ENCODE measurements around the gene SOWAHD.

Gene SOWAHD

DNA sequence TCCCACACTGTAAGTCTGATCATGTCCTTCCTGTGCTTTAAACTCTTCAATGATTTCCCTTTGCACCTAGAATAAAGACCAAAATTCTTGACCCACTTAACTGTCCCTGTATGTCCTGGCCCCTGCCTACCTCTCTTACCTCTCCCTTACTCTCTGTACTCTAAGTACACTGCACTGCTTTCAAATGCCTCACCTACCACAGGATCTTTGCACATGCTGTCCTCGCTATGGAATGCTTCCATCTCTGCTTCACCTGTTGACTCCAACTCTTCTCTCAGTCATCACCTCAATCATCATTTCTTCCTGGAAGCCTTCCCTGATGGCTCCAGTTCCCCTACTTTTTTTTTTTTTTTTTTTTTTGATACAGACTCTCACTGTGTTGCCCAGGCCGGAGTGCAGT is 36.5 kb upstream of the SOWAHD start:
- no peak overlapping the region for H2BK12ac ChIP-seq (ENCODE audit: low read length in 2 of 2)
- no peak overlapping the region for H3K4ac ChIP-seq (ENCODE audit: low read depth in 1 of 2, low read length in 2 of 2)
- no peak overlapping the region for H3K14ac ChIP-seq (ENCODE audit: low read length in 2 of 2)
- H3K27ac ChIP-seq (ENCODE audit: low read length, poor library complexity, severe bottlenecking) = no peak overlapping the region
- H4K8ac ChIP-seq (ENCODE audit: low read length) = no peak overlapping the region
- H3K23ac ChIP-seq (ENCODE audit: low read length in 2 of 2) = no peak overlapping the region
- no peak overlapping the region for H2AFZ ChIP-seq (ENCODE audit: low read depth, low read length)
- H2BK15ac ChIP-seq (ENCODE audit: low read depth, poor library complexity, severe bottlenecking) = no peak overlapping the region
- H3K4me1 ChIP-seq (ENCODE audit: control insufficient read depth, insufficient read depth, low read depth, low read length) = no peaks in the 10 kb centered on the region
- no peaks in the 10 kb centered on the region for H3K9me3 ChIP-seq (ENCODE audit: control insufficient read depth, low read length)
- 100% methylated on average over 1 of the region's 2 CpGs for WGBS
- no peak overlapping the region for H3K4me3 ChIP-seq (ENCODE audit: insufficient read depth in 1 of 2, low read depth in 1 of 2, low read length in 2 of 2)
- no peak overlapping the region for H2BK5ac ChIP-seq (ENCODE audit: low read depth, low read length, poor library complexity, severe bottlenecking)
- H3K79me1 ChIP-seq (replicated peaks; ENCODE audit: low read length, poor library complexity, severe bottlenecking) = no peaks in the 10 kb centered on the region
- no peak overlapping the region for H2AK5ac ChIP-seq (ENCODE audit: low read length, severe bottlenecking)
- H3K9ac ChIP-seq (ENCODE audit: low read length) = no peak overlapping the region
- H4K91ac ChIP-seq (ENCODE audit: low read length) = no peak overlapping the region
- no peak overlapping the region for H3K18ac ChIP-seq (ENCODE audit: low read depth in 1 of 2, low read length in 2 of 2)
- H3K4me2 ChIP-seq (ENCODE audit: low read length, poor library complexity, severe bottlenecking) = no peak overlapping the region
- DNase-seq = no peak
- no peak overlapping the region for H2BK120ac ChIP-seq (ENCODE audit: low read depth, low read length)
- H3K27me3 ChIP-seq (ENCODE audit: control insufficient read depth in 1 of 2, insufficient read depth in 1 of 2, low read length in 2 of 2) = peaks cover 0 to 2% of the 10 kb centered on the region in 2 experiments
- H3K36me3 ChIP-seq (ENCODE audit: control insufficient read depth in 1 of 2, insufficient read depth in 2 of 2, low read depth in 1 of 2, low read length in 2 of 2) = no peaks in the 10 kb centered on the region

GRCh38 chrX:119726900-119727555 is 31.4 kb upstream of the SOWAHD start:
- H2AK5ac ChIP-seq (ENCODE audit: low read length, severe bottlenecking) = no peak overlapping the region
- peaks cover 0 to 16% of the 10 kb centered on the region in 2 experiments for H3K27me3 ChIP-seq (ENCODE audit: control insufficient read depth in 1 of 2, insufficient read depth in 1 of 2, low read length in 2 of 2)
- H3K9me3 ChIP-seq (ENCODE audit: control insufficient read depth, low read length) = no peaks in the 10 kb centered on the region
- no peak overlapping the region for H3K4me2 ChIP-seq (ENCODE audit: low read length, poor library complexity, severe bottlenecking)
- H2BK120ac ChIP-seq (ENCODE audit: low read depth, low read length) = no peak overlapping the region
- no peak overlapping the region for H4K8ac ChIP-seq (ENCODE audit: low read length)
- H3K27ac ChIP-seq (ENCODE audit: low read length, poor library complexity, severe bottlenecking) = no peak overlapping the region
- peak; percentile 24 for DNase-seq
- no peak overlapping the region for H4K91ac ChIP-seq (ENCODE audit: low read length)
- H2AFZ ChIP-seq (ENCODE audit: low read depth, low read length) = no peak overlapping the region
- 69% methylated on average over 7 of the region's 7 CpGs for whole genome bisulfite sequencing
- H3K4me3 ChIP-seq (ENCODE audit: insufficient read depth in 1 of 2, low read depth in 1 of 2, low read length in 2 of 2) = no peak overlapping the region
- H3K14ac ChIP-seq (ENCODE audit: low read length in 2 of 2) = no peak overlapping the region
- H3K4ac ChIP-seq (ENCODE audit: low read depth in 1 of 2, low read length in 2 of 2) = no peak overlapping the region
- H3K4me1 ChIP-seq (ENCODE audit: control insufficient read depth, insufficient read depth, low read depth, low read length) = no peaks in the 10 kb centered on the region
- no peak overlapping the region for H3K18ac ChIP-seq (ENCODE audit: low read depth in 1 of 2, low read length in 2 of 2)
- no peak overlapping the region for H2BK12ac ChIP-seq (ENCODE audit: low read length in 2 of 2)
- no peak overlapping the region for H3K9ac ChIP-seq (ENCODE audit: low read length)
- no peak overlapping the region for H2BK5ac ChIP-seq (ENCODE audit: low read depth, low read length, poor library complexity, severe bottlenecking)
- no peaks in the 10 kb centered on the region for H3K79me1 ChIP-seq (replicated peaks; ENCODE audit: low read length, poor library complexity, severe bottlenecking)
- H2BK15ac ChIP-seq (ENCODE audit: low read depth, poor library complexity, severe bottlenecking) = no peak overlapping the region
- no peak overlapping the region for H3K23ac ChIP-seq (ENCODE audit: low read length in 2 of 2)
- H3K36me3 ChIP-seq (ENCODE audit: control insufficient read depth in 1 of 2, insufficient read depth in 2 of 2, low read depth in 1 of 2, low read length in 2 of 2) = no peaks in the 10 kb centered on the region

DNA sequence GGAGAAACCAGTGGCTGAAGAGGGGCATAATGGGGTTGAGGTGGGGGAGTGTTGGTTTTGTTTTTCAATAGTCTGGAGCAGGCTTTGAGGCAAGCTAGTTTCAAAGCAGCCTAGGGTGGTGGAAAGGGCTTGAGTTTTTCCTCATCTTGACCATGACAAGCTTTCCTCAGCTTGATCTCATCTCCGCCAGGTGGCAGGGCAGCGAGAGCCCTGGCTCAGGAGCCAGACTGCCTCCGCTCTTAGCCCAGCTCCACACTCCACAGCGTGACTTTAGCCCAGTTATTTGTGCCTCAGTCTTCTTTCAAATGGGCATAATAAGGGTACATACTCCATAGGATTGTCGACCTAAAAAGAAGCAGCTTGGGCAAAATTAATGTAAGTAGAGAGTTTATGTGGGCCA is 29.9 kb upstream of the SOWAHD start:
- Histone ChIP-seq H2BK15ac (ENCODE audit: low read depth, poor library complexity, severe bottlenecking) (no peak overlapping the region), H3K9me3 (ENCODE audit: control insufficient read depth, low read length) (no peaks in the 10 kb centered on the region), H2BK5ac (ENCODE audit: low read depth, low read length, poor library complexity, severe bottlenecking) (no peak overlapping the region), H3K36me3 (ENCODE audit: control insufficient read depth in 1 of 2, insufficient read depth in 2 of 2, low read depth in 1 of 2, low read length in 2 of 2) (no peaks in the 10 kb centered on the region), H3K79me1 (replicated peaks; ENCODE audit: low read length, poor library complexity, severe bottlenecking) (no peaks in the 10 kb centered on the region), H2BK120ac (ENCODE audit: low read depth, low read length) (no peak overlapping the region), H2AFZ (ENCODE audit: low read depth, low read length) (no peak overlapping the region), H3K4me3 (ENCODE audit: insufficient read depth in 1 of 2, low read depth in 1 of 2, low read length in 2 of 2) (no peak overlapping the region), H4K91ac (ENCODE audit: low read length) (no peak overlapping the region), H2BK12ac (ENCODE audit: low read length in 2 of 2) (no peak overlapping the region), H2AK5ac (ENCODE audit: low read length, severe bottlenecking) (no peak overlapping the region), H3K18ac (ENCODE audit: low read depth in 1 of 2, low read length in 2 of 2) (no peak overlapping the region), H3K9ac (ENCODE audit: low read length) (no peak overlapping the region), H3K4me2 (ENCODE audit: low read length, poor library complexity, severe bottlenecking) (no peak overlapping the region), H3K4ac (ENCODE audit: low read depth in 1 of 2, low read length in 2 of 2) (no peak overlapping the region), H4K8ac (ENCODE audit: low read length) (no peak overlapping the region), H3K27ac (ENCODE audit: low read length, poor library complexity, severe bottlenecking) (no peak overlapping the region), H3K14ac (ENCODE audit: low read length in 2 of 2) (no peak overlapping the region), H3K27me3 (ENCODE audit: control insufficient read depth in 1 of 2, insufficient read depth in 1 of 2, low read length in 2 of 2) (peaks cover 0 to 16% of the 10 kb centered on the region in 2 experiments), H3K4me1 (ENCODE audit: control insufficient read depth, insufficient read depth, low read depth, low read length) (no peaks in the 10 kb centered on the region), H3K23ac (ENCODE audit: low read length in 2 of 2) (no peak overlapping the region)
- no peak for DNase-seq
- 79% methylated on average over 5 of the region's 5 CpGs for WGBS

- Histone ChIP-seq H3K4me1 (ENCODE audit: control insufficient read depth, insufficient read depth, low read depth, low read length) (peaks cover under 1% of the 10 kb centered on the region), H2BK120ac (ENCODE audit: low read depth, low read length) (no peak overlapping the region), H3K27ac (ENCODE audit: low read length, poor library complexity, severe bottlenecking) (no peak overlapping the region), H4K8ac (ENCODE audit: low read length) (no peak overlapping the region), H3K79me1 (replicated peaks; ENCODE audit: low read length, poor library complexity, severe bottlenecking) (no peaks in the 10 kb centered on the region), H3K27me3 (ENCODE audit: control insufficient read depth in 1 of 2, insufficient read depth in 1 of 2, low read length in 2 of 2) (peaks cover 0 to 16% of the 10 kb centered on the region in 2 experiments), H3K4me2 (ENCODE audit: low read length, poor library complexity, severe bottlenecking) (no peak overlapping the region), H3K9ac (ENCODE audit: low read length) (no peak overlapping the region), H2BK15ac (ENCODE audit: low read depth, poor library complexity, severe bottlenecking) (no peak overlapping the region), H4K91ac (ENCODE audit: low read length) (no peak overlapping the region), H2AK5ac (ENCODE audit: low read length, severe bottlenecking) (no peak overlapping the region), H2BK12ac (ENCODE audit: low read length in 2 of 2) (no peak overlapping the region), H2BK5ac (ENCODE audit: low read depth, low read length, poor library complexity, severe bottlenecking) (no peak overlapping the region), H3K36me3 (ENCODE audit: control insufficient read depth in 1 of 2, insufficient read depth in 2 of 2, low read depth in 1 of 2, low read length in 2 of 2) (no peaks in the 10 kb centered on the region), H3K23ac (ENCODE audit: low read length in 2 of 2) (no peak overlapping the region), H2AFZ (ENCODE audit: low read depth, low read length) (no peak overlapping the region), H3K18ac (ENCODE audit: low read depth in 1 of 2, low read length in 2 of 2) (no peak overlapping the region), H3K14ac (ENCODE audit: low read length in 2 of 2) (no peak overlapping the region), H3K9me3 (ENCODE audit: control insufficient read depth, low read length) (no peaks in the 10 kb centered on the region), H3K4ac (ENCODE audit: low read depth in 1 of 2, low read length in 2 of 2) (no peak overlapping the region), H3K4me3 (ENCODE audit: insufficient read depth in 1 of 2, low read depth in 1 of 2, low read length in 2 of 2) (no peak overlapping the region)
- DNase-seq = peak; percentile 84
- 29% methylated on average over 12 of the region's 14 CpGs for WGBS
Observed at GRCh38 chrX:119729408-119730201, 28.8 kb upstream of the SOWAHD start.

Data from mesenchymal stem cell (in vitro differentiated cells and primary cell).